ENCODE data around the gene HIGD1C.
"Not testable (repeated sequence)": the region's sequence is repeated elsewhere in the genome, so short reads cannot be mapped to it uniquely, and the experiment has no call there.

Gene HIGD1C

GRCh38 chr12:50923361-50924130 lies 28.8 kb upstream of the HIGD1C start:
- no peak for DNase-seq (ENCODE audit: low read depth)
- no peak overlapping the region for H3K4me3 ChIP-seq (ENCODE audit: low read depth, low read length)
- no peak for TF ChIP-seq CTCF (IDR thresholded peaks at IDR 0.05; ENCODE audit: low read depth, low read length, missing control alignments)

- no peak for DNase-seq (ENCODE audit: low read depth)
- no peak for TF ChIP-seq CTCF (IDR thresholded peaks at IDR 0.05; ENCODE audit: low read depth, low read length, missing control alignments)
- H3K4me3 ChIP-seq (ENCODE audit: low read depth, low read length): no peak overlapping the region
Observed at GRCh38 chr12:50924131-50924438, 28.3 kb upstream of the HIGD1C start.

- DNase-seq (ENCODE audit: low read depth): peak; percentile 89
- TF ChIP-seq CTCF (IDR thresholded peaks at IDR 0.05; ENCODE audit: low read depth, low read length, missing control alignments): no peak
- peak overlapping the region; percentile 63 for H3K4me3 ChIP-seq (ENCODE audit: low read depth, low read length)
Observed at GRCh38 chr12:50924439-50925341, 27.7 kb upstream of the HIGD1C start.

- TF ChIP-seq CTCF (IDR thresholded peaks at IDR 0.05; ENCODE audit: low read depth, low read length, missing control alignments): no peak
- DNase-seq (ENCODE audit: low read depth): no peak
- peak overlapping the region; percentile 63 for H3K4me3 ChIP-seq (ENCODE audit: low read depth, low read length)
Observed at GRCh38 chr12:50925342-50925651, 27.0 kb upstream of the HIGD1C start.

- peak overlapping the region; percentile 63 for H3K4me3 ChIP-seq (ENCODE audit: low read depth, low read length)
- DNase-seq (ENCODE audit: low read depth): no peak
- TF ChIP-seq CTCF (IDR thresholded peaks at IDR 0.05; ENCODE audit: low read depth, low read length, missing control alignments): no peak
Observed at GRCh38 chr12:50925920-50926319, 26.4 kb upstream of the HIGD1C start.

- no peak for DNase-seq (ENCODE audit: low read depth)
- TF ChIP-seq CTCF (IDR thresholded peaks at IDR 0.05; ENCODE audit: low read depth, low read length, missing control alignments): no peak
- peak overlapping the region; percentile 34 for H3K4me3 ChIP-seq (ENCODE audit: low read depth, low read length)
Observed at GRCh38 chr12:50926415-50926814, 25.9 kb upstream of the HIGD1C start.

- not testable (repeated sequence) for DNase-seq (ENCODE audit: low read depth)
- H3K4me3 ChIP-seq (ENCODE audit: low read depth, low read length): peak overlapping the region; percentile 34
Observed at GRCh38 chr12:50926932-50927331, 25.4 kb upstream of the HIGD1C start.

Data from GM12864 (cell line).